T-helper 1 cell treated with Interleukin-12 subunit alpha and Interleukin-12 subunit beta and Interleukin-4 antibody, amounts not matched to agents 30 μg/mL and 1 μg/mL, for 36 hours (primary cell): ENCODE results near the gene DCP1B.
"Not testable (repeated sequence)": the region's sequence is repeated elsewhere in the genome, so short reads cannot be mapped to it uniquely, and the experiment has no call there.

ENCODE experiments used
- H3K27ac Mint-ChIP-seq: one replicate; pipeline ENCODE4 v1.8.0; 2021; ENCODE audit warnings: mild to moderate bottlenecking, mixed read lengths
- H3K27me3 Mint-ChIP-seq: one replicate; pipeline ENCODE4 v1.8.0; 2021; ENCODE audit warnings: low read depth, mixed read lengths
- H3K36me3 Mint-ChIP-seq: one replicate; pipeline ENCODE4 v1.8.0; 2021; ENCODE audit warnings: low read depth, mixed read lengths
- H3K4me1 Mint-ChIP-seq: one replicate; pipeline ENCODE4 v1.8.0; 2021; ENCODE audit warnings: low read depth, mixed read lengths
- H3K4me3 Mint-ChIP-seq: one replicate; pipeline ENCODE4 v1.8.0; 2021; ENCODE audit warnings: mild to moderate bottlenecking, moderate library complexity, mixed read lengths
- H3K9me3 Mint-ChIP-seq: one replicate; pipeline ENCODE4 v1.8.0; 2021; ENCODE audit warnings: mixed read lengths

DCP1B gene

DNA sequence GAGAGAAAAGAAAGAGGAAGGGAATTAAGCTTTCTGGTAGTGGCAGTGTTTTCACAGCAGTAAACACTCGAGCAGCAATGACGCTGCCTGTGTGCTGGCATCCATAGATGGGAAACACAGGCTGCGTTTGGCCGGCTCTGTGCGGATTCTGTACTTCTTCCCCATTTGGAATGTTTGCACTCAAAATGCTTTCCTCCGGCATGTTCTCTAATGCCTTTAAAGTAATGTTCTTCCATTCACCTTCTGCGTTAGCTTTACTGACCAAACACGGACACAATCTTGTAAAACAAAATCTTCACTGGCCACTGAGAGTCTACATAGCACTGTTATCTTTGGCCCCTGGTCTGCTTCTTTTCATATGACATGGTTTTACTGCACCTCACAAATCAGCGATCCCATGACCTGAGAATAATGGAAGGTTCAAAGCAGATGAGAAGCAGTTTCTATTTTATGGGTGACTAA, 31.4 kb downstream of the DCP1B start:
- H3K4me3 Mint-ChIP-seq = no peak overlapping the region
- no peaks in the 10 kb centered on the region for H3K9me3 Mint-ChIP-seq
- no peaks in the 10 kb centered on the region for H3K36me3 Mint-ChIP-seq
- no peaks in the 10 kb centered on the region for H3K27me3 Mint-ChIP-seq
- H3K4me1 Mint-ChIP-seq = no peaks in the 10 kb centered on the region
- no peak overlapping the region for H3K27ac Mint-ChIP-seq

DNA sequence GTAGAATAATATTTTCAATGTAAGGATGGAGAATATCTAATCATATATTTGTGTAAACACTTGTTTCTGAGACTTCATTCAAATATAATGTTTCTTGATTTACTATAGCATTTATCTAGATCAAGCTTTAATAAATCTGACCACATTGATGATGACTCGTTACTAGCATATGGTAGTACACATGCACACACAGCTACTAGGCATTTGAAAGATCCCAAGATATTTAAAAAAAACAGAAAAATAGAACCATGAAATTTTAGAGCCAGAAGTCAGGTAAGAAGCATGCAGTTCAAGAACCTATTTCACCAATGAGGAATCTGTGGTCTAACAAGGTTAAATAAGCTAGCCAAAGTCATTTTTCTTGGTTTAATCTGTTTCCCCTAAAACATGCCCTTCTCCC, 32.0 kb downstream of the DCP1B start:
- H3K4me1 Mint-ChIP-seq = no peaks in the 10 kb centered on the region
- no peak overlapping the region for H3K27ac Mint-ChIP-seq
- no peak overlapping the region for H3K4me3 Mint-ChIP-seq
- no peaks in the 10 kb centered on the region for H3K9me3 Mint-ChIP-seq
- no peaks in the 10 kb centered on the region for H3K27me3 Mint-ChIP-seq
- H3K36me3 Mint-ChIP-seq = no peaks in the 10 kb centered on the region

DNA sequence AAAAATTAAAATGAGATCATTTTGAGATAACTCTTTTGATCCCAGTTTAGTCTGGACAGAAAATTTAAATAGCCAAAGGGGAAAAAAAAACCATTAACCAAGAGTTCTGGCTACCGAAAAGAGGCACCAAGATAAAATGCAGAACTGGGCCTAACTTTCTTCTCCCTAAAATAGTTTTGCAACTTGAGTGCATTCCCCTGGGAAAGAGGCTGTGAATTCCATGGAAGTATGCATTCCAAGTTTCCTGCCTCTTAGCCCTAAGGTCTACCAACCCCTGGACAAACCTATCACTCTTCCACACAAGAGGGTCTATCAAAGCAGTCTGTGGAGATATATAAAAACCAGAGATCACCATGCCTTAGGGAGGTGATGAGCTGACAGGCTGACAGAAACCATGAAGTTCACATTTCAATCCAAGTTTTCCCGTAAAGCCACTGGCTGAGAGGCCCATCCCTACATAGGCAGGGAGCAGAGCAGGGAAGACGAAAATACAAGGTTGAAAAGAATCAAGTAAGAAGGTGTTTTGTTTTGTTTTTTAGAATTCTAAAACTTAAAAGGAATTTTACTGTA, 33.8 kb downstream of the DCP1B start:
- Mint-ChIP-seq H3K4me3 (no peak overlapping the region), H3K27me3 (no peaks in the 10 kb centered on the region), H3K27ac (no peak overlapping the region), H3K4me1 (no peaks in the 10 kb centered on the region), H3K9me3 (no peaks in the 10 kb centered on the region), H3K36me3 (peaks cover 7% of the 10 kb centered on the region)

- Mint-ChIP-seq H3K27ac (no peak overlapping the region), H3K36me3 (peaks cover 17% of the 10 kb centered on the region), H3K27me3 (no peaks in the 10 kb centered on the region), H3K4me1 (no peaks in the 10 kb centered on the region), H3K4me3 (no peak overlapping the region), H3K9me3 (no peaks in the 10 kb centered on the region)
These were observed 37.6 kb downstream of the DCP1B start for GRCh38 chr12:1966561-1967226.

GRCh38 chr12:1965916-1966315, 38.3 kb downstream of the DCP1B start:
- Mint-ChIP-seq H3K4me3 (no peak overlapping the region), H3K4me1 (no peaks in the 10 kb centered on the region), H3K27ac (no peak overlapping the region), H3K27me3 (no peaks in the 10 kb centered on the region), H3K9me3 (no peaks in the 10 kb centered on the region), H3K36me3 (peaks cover 17% of the 10 kb centered on the region)

DNA sequence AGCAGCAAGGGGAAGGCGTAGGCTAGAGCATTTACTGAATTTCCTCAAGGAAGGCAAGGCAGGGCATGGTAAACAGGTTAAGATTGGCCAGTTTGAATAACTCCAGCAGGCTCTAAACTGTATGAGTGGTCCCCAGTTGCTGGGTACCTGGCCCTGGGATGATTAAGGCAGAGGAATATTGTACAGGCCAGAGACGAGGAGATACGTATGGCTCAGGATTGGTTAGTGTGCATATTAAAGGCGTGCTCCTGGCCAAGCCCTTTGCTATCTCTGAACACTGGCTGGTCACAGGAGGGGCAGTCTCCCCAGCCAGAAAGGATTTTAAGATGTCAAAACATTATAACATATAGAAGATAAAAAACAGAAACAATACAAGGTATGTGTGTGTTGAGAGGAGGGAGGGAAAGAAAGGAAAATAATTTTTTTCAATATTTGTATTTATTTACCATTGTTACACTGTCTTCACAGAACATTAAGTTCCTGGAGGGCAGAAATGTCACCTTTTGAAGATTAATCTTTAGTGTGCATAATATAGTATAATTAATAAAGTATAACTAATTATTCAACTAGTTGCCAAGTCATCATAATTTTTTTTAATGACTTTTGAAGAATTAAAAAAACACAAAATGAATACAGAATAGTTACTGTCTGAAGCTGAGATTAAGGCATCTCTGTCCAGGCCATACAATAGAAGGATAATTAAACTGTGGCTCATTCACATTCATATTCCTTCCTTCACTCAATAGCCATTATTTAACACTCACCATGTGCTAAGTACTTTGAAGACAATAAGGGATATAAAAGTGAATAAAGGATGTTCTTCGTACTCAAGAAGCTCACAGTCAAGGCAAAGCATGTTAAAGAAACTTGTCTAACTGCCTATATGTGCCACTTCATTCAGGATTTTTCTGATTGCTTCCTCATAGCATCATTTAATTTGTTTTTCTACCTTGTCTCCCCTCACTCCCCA, 41.9 kb downstream of the DCP1B start:
- H3K27ac Mint-ChIP-seq = no peak overlapping the region
- H3K4me3 Mint-ChIP-seq = no peak overlapping the region

DNA sequence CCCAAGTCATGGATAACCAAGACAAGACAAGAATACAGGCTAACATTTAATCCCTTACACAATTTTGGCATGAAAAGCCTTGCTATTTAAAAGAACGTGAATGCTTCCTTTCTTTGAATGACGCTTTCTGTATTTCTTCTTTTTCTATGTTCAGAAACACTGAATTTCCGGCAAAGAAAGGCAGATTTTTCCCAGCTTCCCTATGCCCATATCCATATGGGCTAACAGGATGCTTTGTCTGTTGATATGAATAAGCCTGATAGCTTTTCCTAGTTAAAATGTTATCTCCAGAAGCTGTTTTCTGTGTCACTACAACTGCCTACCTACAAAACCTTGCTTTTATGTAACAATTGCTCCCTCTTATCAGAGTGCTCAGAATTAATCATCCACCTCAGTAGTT, 47.5 kb downstream of the DCP1B start:
- Mint-ChIP-seq H3K36me3 (peaks cover 10% of the 10 kb centered on the region), H3K27me3 (no peaks in the 10 kb centered on the region), H3K9me3 (no peaks in the 10 kb centered on the region), H3K4me3 (no peak overlapping the region), H3K4me1 (no peaks in the 10 kb centered on the region), H3K27ac (no peak overlapping the region)

More for the DNA sequence above, 41.9 kb downstream of the DCP1B start:
- no peaks in the 10 kb centered on the region for H3K4me1 Mint-ChIP-seq
- no peaks in the 10 kb centered on the region for H3K27me3 Mint-ChIP-seq
- H3K9me3 Mint-ChIP-seq = no peaks in the 10 kb centered on the region
- H3K36me3 Mint-ChIP-seq = peaks cover 18% of the 10 kb centered on the region

DNA sequence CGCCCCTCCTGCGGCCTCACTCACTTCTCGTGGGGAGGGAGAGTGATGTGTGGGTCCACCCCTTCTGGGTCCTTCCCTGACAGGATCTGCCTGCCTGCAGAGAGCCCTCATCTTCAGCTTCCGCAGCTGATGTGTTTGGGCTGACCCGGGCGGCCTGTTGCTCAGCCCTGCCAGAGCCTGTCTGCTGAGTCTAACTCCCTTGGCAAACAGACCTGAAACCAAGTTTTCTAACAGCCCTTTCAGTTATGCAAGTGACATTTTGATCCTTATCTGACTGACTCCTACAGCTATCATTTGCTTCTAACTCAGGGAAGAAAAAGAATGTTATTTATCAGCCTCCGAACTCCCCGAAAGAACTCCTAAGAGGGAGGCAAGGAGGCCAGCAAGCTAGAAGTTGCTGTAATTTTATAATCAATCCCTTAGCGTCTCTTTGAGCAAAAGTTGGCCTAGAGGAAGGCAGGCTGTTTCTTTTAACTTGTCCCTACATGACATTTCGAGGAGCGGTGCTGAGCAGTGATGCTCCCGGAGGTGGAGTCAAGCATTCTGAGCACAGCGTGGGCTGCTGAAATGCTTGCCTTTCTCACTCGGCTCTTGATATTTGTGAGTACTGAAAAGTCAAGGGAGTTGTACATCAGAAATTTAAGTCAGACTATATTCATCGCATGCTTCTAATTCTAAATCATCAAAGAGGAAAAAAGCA, 54.3 kb downstream of the DCP1B start:
- Mint-ChIP-seq H3K4me3 (no peak overlapping the region), H3K36me3 (peaks cover 36% of the 10 kb centered on the region)

GRCh38 chr12:1948883-1949282, 55.4 kb downstream of the DCP1B start:
- H3K4me3 Mint-ChIP-seq = no peak overlapping the region
- H3K9me3 Mint-ChIP-seq = no peaks in the 10 kb centered on the region
- no peak overlapping the region for H3K27ac Mint-ChIP-seq
- peaks cover 43% of the 10 kb centered on the region for H3K36me3 Mint-ChIP-seq
- H3K27me3 Mint-ChIP-seq = no peaks in the 10 kb centered on the region
- H3K4me1 Mint-ChIP-seq = peaks cover 2% of the 10 kb centered on the region

More for the DNA sequence above, 54.3 kb downstream of the DCP1B start:
- Mint-ChIP-seq H3K27me3 (no peaks in the 10 kb centered on the region), H3K9me3 (no peaks in the 10 kb centered on the region), H3K4me1 (peaks cover 2% of the 10 kb centered on the region), H3K27ac (no peak overlapping the region)

DNA sequence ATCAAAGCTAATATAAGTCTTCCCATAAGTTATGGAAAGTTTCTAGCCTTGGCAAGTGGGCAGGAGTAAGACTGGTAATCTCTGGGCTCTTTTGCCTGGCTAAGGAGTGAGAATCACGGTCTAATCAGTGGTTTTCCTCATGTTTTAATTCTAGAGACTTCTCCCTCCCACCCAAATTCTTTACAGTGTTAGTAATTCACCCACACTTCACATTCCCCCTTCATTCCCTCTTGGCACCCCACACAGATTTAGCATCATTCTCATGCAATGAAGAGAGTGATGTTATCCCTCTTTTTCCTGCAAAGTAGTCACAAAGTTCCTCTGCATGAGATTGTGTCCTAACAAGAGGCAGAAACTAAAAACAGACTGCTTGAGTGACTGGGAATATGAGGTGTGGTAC, 57.2 kb downstream of the DCP1B start:
- H3K27me3 Mint-ChIP-seq = no peaks in the 10 kb centered on the region
- H3K4me3 Mint-ChIP-seq = no peak overlapping the region
- peaks cover 2% of the 10 kb centered on the region for H3K4me1 Mint-ChIP-seq
- H3K36me3 Mint-ChIP-seq = peaks cover 36% of the 10 kb centered on the region
- no peaks in the 10 kb centered on the region for H3K9me3 Mint-ChIP-seq
- H3K27ac Mint-ChIP-seq = no peak overlapping the region

DNA sequence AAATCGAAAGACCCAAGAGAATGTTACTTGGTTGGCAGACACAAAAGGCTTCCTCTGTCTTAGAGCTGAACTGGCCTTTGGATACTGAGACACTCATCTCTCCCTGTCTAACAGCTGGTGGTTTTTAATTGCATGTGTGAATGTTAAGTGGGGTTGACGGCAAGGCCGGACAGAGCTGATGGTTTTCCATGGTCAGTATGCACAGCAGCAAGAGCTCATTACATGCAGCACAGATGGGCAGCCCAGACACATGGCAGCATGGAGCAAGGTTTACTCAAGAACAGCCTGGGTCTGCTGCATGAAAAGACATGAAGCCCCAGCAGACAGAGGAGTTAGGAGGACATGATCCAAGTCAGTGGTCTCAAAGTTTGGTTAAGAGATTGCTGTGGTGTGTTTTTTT, 58.0 kb downstream of the DCP1B start:
- no peaks in the 10 kb centered on the region for H3K9me3 Mint-ChIP-seq
- no peaks in the 10 kb centered on the region for H3K27me3 Mint-ChIP-seq
- H3K27ac Mint-ChIP-seq = no peak overlapping the region
- H3K4me3 Mint-ChIP-seq = no peak overlapping the region
- peaks cover 2% of the 10 kb centered on the region for H3K4me1 Mint-ChIP-seq
- H3K36me3 Mint-ChIP-seq = peaks cover 34% of the 10 kb centered on the region

GRCh38 chr12:1945502-1945901, 58.8 kb downstream of the DCP1B start:
- not testable (repeated sequence) for H3K27me3 Mint-ChIP-seq, H3K9me3 Mint-ChIP-seq, H3K4me3 Mint-ChIP-seq, H3K4me1 Mint-ChIP-seq, H3K27ac Mint-ChIP-seq
- peaks cover 32% of the 10 kb centered on the region for H3K36me3 Mint-ChIP-seq

DNA sequence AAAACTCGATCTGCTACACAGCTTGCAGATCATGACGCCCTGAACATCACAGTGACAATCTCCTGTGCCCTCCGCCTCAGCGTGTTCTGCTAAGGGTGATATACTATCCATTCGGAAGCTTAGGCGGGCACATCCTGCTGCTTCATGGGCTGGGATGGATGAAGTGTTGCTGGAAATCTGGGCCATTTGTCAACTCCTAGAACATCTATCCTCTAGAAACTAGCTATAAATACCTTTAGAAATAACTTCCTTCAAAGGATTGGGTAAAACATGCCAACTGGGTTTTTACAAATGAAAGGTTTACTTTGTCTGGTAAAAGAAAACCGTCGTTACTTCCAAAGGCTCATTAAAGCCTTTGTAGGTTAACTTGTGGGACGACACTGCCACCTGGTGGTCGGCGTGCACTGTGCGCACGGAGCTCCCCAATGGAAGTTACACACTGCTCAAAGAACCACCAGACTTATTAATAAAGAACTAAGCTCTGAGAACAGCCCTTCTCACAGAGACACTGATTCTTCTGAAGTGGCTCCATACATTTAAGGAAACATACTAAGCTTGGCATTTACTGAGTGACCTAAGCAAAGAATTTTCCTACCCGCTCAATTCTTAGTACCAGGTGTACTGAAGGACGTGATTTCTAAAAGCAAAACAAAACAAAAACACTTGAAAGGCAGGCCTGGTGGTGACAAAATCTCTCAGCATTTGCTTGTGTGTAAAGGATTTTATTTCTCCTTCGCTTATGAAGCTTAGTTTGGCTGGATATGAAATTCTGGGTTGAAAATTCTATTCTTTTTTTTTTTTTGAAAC, 64.3 kb downstream of the DCP1B start:
- H3K36me3 Mint-ChIP-seq = peaks cover 18% of the 10 kb centered on the region
- no peak overlapping the region for H3K4me3 Mint-ChIP-seq
- H3K9me3 Mint-ChIP-seq = no peaks in the 10 kb centered on the region
- H3K27ac Mint-ChIP-seq = peak overlapping the region; percentile 27
- no peaks in the 10 kb centered on the region for H3K27me3 Mint-ChIP-seq
- peaks cover 4% of the 10 kb centered on the region for H3K4me1 Mint-ChIP-seq

DNA sequence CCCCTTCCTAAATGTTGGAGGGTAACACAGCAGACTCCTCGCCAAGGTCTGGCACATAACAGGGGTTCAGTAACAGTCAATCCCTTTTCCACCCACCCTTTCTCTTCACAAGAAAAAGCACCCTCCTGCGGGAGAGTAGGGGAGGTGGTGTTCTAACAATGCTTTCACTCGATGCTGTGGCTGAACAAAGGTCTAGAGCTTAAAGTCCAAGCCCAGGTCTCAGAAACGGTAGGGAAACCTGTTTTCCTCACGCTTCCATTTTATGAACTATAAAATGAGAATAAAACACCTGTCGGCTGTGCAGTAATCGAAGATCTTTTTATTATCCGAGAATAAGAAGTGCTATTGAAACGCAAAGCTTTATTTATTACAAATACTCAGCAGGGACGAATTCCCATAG, 64.9 kb downstream of the DCP1B start:
- no peaks in the 10 kb centered on the region for H3K27me3 Mint-ChIP-seq
- H3K4me1 Mint-ChIP-seq = peaks cover 4% of the 10 kb centered on the region
- H3K9me3 Mint-ChIP-seq = no peaks in the 10 kb centered on the region
- H3K36me3 Mint-ChIP-seq = peaks cover 13% of the 10 kb centered on the region
- H3K27ac Mint-ChIP-seq = no peak overlapping the region
- H3K4me3 Mint-ChIP-seq = no peak overlapping the region
